AG04450 (cell line): ENCODE measurements around the gene BRD9. TPM values are rescaled to one million over a fixed set of nuclear protein-coding genes. Genes with fewer than 3 reads are reported as not detected.
"Not testable (repeated sequence)": the region's sequence is repeated elsewhere in the genome, so short reads cannot be mapped to it uniquely, and the experiment has no call there.

ENCODE experiments used
- CTCF ChIA-PET: fragments of 300-600, 350-600 bp; formaldehyde crosslinking; extraction: SDS; loops from one replicate; lab custom pipeline; 2022; ENCODE audit warnings: antibody characterized with exemption, inconsistent platforms; lab: Charles Lee
- POLR2A ChIA-PET: fragments of 350-600 bp; formaldehyde crosslinking; extraction: SDS; loops from one replicate; lab custom pipeline; 2021; ENCODE audit warnings: antibody characterized with exemption, inconsistent platforms; lab: Yijun Ruan, JAX
- DNase-seq: peaks from one replicate; pipeline ENCODE4 v3.0.0-alpha.2; 2011; ENCODE audit warnings: low read depth, low spot score
- H3K27ac ChIP-seq: one replicate; pipeline ENCODE4 v1.5.1; 2012; ENCODE audit warnings: low read depth, low read length, control low read depth
- H3K27me3 ChIP-seq: one replicate; pipeline ENCODE4 v1.6.0; 2012; ENCODE audit warnings: low read length; ENCODE audit not compliant: control insufficient read depth, insufficient read depth
- H3K4me3 ChIP-seq: 2 replicates; pipeline ENCODE4 v1.5.1; 2011; ENCODE audit warnings: mild to moderate bottlenecking, low read depth, low read length, control low read depth
- H3K9me3 ChIP-seq: 2 replicates; pipeline ENCODE4 v1.5.1; 2012; ENCODE audit warnings: low read length; ENCODE audit not compliant: control insufficient read depth, insufficient read depth
- polyA plus RNA-seq: library from polyadenylated mRNA; depleted of rRNA; stranded (reverse); fragments of >200 nt; gene quantifications from 2 replicates; pipeline ENCODE4 v1.2.3, GENCODE V29; 2011
- TF ChIP-seq, protein P1 (sequence below): IDR thresholded peaks from 2 replicates; pipeline ENCODE4 v1.5.1; 2011; ENCODE audit warnings: low read depth, low read length, control low read depth, inconsistent platforms

The BRD9 gene
- polyA plus RNA-seq, 1 experiment, result 10.6 TPM

DNA sequence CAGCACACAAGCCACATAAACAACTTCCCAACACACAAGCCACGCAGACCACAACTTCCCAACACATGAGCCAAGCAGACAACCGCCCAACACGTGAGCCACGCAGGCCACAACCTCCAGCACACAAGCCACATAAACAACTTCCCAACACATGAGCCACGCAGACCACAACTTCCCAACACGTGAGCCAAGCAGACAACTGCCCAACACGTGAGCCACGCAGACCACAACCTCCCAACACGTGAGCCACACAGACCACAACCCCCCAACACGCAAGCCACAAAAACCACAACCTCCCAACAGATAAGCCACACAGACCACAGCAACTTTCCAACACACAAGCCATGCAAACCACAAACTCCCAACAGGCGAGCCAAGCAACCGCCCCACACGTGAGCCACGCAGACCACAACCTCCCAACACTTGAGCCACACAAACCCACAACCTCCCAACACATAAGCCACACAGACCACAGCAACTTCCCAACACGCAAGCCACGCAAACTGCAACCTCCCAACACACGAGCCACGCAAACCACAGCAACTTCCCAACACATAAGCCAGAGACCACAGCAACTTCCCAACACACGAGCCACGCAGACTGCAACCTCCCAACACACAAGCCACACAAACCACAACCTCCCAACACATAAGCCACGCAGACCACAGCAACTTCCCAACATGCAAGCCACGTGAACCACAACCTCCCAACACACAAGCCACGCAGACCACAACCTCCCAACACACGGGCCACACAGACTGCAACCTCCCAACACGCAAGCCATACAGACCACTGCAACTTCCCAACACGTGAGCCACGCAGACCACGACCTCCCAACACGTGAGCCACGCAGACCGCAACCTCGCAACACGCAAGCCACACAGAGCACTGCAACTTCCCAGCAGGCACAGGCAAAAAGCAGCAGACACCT, 10.1 kb downstream of the BRD9 start:
- Histone ChIP-seq H3K4me3 (no peak overlapping the region), H3K27ac (no peak overlapping the region), H3K27me3 (no peaks in the 10 kb centered on the region), H3K9me3 (peaks cover 13% of the 10 kb centered on the region; the same call in 1 of the 2 replicates)
- TF ChIP-seq, protein P1, sequence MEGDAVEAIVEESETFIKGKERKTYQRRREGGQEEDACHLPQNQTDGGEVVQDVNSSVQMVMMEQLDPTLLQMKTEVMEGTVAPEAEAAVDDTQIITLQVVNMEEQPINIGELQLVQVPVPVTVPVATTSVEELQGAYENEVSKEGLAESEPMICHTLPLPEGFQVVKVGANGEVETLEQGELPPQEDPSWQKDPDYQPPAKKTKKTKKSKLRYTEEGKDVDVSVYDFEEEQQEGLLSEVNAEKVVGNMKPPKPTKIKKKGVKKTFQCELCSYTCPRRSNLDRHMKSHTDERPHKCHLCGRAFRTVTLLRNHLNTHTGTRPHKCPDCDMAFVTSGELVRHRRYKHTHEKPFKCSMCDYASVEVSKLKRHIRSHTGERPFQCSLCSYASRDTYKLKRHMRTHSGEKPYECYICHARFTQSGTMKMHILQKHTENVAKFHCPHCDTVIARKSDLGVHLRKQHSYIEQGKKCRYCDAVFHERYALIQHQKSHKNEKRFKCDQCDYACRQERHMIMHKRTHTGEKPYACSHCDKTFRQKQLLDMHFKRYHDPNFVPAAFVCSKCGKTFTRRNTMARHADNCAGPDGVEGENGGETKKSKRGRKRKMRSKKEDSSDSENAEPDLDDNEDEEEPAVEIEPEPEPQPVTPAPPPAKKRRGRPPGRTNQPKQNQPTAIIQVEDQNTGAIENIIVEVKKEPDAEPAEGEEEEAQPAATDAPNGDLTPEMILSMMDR, result no peak
- CTCF ChIA-PET, result no interaction called here
- no peak for DNase-seq
- POLR2A ChIA-PET, result no interaction called here

DNA sequence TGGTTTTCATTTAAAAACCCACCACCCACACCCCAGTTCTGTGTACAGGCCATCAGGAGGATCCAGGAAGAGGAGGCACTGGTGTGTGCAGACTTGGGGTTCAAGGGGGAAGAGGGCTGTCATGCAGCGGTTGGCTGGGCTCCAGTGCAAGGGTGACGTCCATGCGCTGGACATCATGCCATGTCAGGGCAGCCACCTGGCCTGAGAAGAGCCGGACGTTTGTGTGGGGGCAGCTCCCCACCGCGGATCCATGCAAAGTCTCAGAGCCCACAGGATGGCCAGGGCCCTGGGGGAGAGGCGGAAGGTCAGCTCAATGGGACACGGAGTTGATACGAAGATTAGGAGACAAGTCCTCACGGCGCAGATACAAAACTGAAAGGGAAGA, 11.1 kb downstream of the BRD9 start:
- peaks cover 13% of the 10 kb centered on the region; the same call in 1 of the 2 replicates for H3K9me3 ChIP-seq
- TF ChIP-seq, protein P1, result no peak
- no peaks in the 10 kb centered on the region for H3K27me3 ChIP-seq
- CTCF ChIA-PET, result no interaction called here
- H3K27ac ChIP-seq, result no peak overlapping the region
- no peak overlapping the region for H3K4me3 ChIP-seq
- POLR2A ChIA-PET, result no interaction called here
- no peak for DNase-seq

DNA sequence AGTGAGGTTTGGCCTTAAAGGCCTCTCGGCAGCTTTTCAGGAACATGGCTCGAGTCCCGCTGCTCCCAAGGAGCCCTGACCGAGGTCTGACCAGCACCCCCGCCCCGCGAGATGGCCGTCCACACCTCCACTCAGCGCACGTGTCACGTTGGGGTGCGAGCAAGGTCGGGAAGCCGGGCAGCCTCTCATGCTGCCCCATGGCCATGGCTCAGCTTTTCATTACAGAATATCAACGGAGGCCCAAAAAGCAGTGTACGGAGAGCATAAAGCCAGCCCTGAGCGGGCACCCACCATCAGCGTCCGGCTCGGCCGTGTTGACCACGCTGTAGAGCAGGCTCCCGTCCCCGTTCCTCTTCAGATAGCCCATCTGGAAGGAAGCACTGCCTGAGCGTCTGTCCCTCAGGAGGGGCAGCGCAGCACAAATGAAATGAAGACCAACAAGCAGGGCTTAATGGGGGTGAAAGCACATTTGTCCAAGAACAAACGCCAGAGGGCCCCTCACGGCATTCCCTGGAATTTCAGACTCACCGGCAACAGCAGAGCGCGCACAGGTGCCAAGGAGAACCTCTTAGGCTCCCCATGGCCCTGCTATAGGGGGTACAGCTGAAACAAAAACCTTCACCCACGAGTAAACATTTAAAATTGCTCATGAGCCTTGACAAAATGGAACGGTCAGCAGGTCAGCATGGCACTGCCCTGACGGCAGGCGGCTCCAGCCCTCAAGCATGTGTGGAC, 11.6 kb downstream of the BRD9 start:
- no peak for DNase-seq
- CTCF ChIA-PET, result no interaction called here
- H3K4me3 ChIP-seq, result no peak overlapping the region
- POLR2A ChIA-PET, result no interaction called here
- H3K9me3 ChIP-seq, result peaks cover 13% of the 10 kb centered on the region; the same call in 1 of the 2 replicates
- no peaks in the 10 kb centered on the region for H3K27me3 ChIP-seq
- no peak overlapping the region for H3K27ac ChIP-seq
- TF ChIP-seq, protein P1, result no peak

DNA sequence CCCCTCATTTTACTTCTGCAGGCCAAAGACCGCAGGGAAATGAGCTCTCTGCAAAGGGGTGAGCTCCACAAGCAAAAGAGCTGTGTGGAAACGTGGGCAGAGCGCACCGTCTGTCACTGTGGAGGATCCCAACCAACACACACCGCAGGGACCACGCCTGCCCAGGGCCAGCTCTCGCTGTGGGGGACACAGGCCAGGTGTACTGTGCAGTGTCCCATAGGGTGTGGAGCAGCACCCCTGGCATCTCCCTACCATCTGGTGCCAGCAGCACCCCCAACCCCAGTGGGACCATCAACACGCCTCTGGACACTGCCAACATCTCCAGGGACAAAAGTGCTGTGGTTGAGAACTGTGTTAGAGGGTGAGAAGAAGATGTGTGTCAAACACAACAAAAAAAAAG, 13.9 kb downstream of the BRD9 start:
- H3K27me3 ChIP-seq, CTCF ChIA-PET, POLR2A ChIA-PET: not testable (repeated sequence)

DNA sequence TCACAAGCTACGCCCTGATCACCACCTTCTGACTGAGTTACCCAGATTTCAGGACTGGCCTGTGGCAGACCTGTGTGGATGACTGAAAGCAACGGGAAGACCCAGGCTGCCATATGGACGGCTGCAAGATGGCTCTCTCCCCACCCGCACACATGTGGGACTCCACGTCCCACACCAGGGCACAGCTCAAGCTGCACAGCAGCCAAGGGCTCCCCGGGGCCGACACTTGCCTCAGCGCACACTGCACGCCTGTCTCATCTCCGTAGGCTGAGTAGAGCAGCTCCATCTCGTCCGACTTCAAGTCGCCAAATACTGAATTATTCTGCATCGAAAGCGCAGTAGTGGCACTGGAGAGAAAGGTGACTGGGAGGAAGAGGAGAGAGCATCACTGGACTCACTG, 14.5 kb downstream of the BRD9 start:
- TF ChIP-seq, protein P1, result no peak
- no peak for DNase-seq
- ChIA-PET POLR2A (no interaction called here), CTCF (no interaction called here)
- H3K27me3 ChIP-seq, result no peaks in the 10 kb centered on the region
- H3K4me3 ChIP-seq, result no peak overlapping the region
- H3K27ac ChIP-seq, result no peak overlapping the region
- peaks cover 7% of the 10 kb centered on the region; the same call in 1 of the 2 replicates for H3K9me3 ChIP-seq

More for the DNA sequence above, 13.9 kb downstream of the BRD9 start:
- H3K4me3 ChIP-seq, DNase-seq, H3K27ac ChIP-seq: not testable (repeated sequence)
- H3K9me3 ChIP-seq, result peaks cover 10% of the 10 kb centered on the region; the same call in 1 of the 2 replicates
